AG04449 (cell line): ENCODE measurements around the gene AGGF1.

Source experiments
- CTCF ChIA-PET: fragments of 350-600 bp; formaldehyde crosslinking; extraction: SDS; loops from one replicate; lab custom pipeline; 2021; ENCODE audit warnings: antibody characterized with exemption; lab: Yijun Ruan, JAX
- POLR2A ChIA-PET: fragments of 400-600, 350-600 bp; formaldehyde crosslinking; extraction: SDS; loops from one replicate; lab custom pipeline; 2020; ENCODE audit warnings: antibody characterized with exemption, inconsistent platforms; lab: Yijun Ruan, JAX
- DNase-seq: peaks from one replicate; pipeline ENCODE4 v3.0.0-alpha.2; 2010; ENCODE audit warnings: low read depth, low spot score
- H3K4me3 ChIP-seq: 2 replicates; pipeline ENCODE4 v1.5.1; 2011; ENCODE audit warnings: low read depth, mild to moderate bottlenecking, control low read depth, low read length
- CTCF ChIP-seq: IDR thresholded peaks from one replicate; pipeline ENCODE4 v1.5.1; 2011; ENCODE audit warnings: mild to moderate bottlenecking, moderate library complexity, low read length, control low read depth, inconsistent platforms; ENCODE audit not compliant: insufficient read depth; ENCODE audit errors: missing control alignments

The AGGF1 gene

GRCh38 chr5:77017668-77018067 is 12.5 kb upstream of the AGGF1 start:
- no peak overlapping the region for H3K4me3 ChIP-seq
- TF ChIP-seq CTCF: no peak
- POLR2A ChIA-PET: no interaction called here
- CTCF ChIA-PET: interaction anchor here (1.2 to 3.9 kb wide), 11 partner anchors 10 to 243 kb away, joined by 3 to 153 read pairs (median 7); partner anchors contain the start of gene AGGF1
- DNase-seq: no peak

GRCh38 chr5:77022511-77023417 is 7.4 kb upstream of the AGGF1 start:
- no peak for DNase-seq
- no peak for TF ChIP-seq CTCF
- POLR2A ChIA-PET: no interaction called here
- CTCF ChIA-PET: interaction anchor here (1.5 kb wide), 1 partner anchor 158 kb away, joined by 3 read pairs; no protein-coding TSS in a partner anchor
- no peak overlapping the region for H3K4me3 ChIP-seq

GRCh38 chr5:77024490-77024889 is 5.7 kb upstream of the AGGF1 start:
- POLR2A ChIA-PET: no interaction called here
- H3K4me3 ChIP-seq: no peak overlapping the region
- TF ChIP-seq CTCF: no peak
- CTCF ChIA-PET: interaction anchor here (1.2 to 1.5 kb wide), 3 partner anchors 8 to 156 kb away, joined by 3 to 6 read pairs (median 4); no protein-coding TSS in a partner anchor
- DNase-seq: no peak

GRCh38 chr5:77028631-77029375 is 1.4 kb upstream of the AGGF1 start:
- no peak for DNase-seq
- POLR2A ChIA-PET: no interaction called here
- no peak overlapping the region for H3K4me3 ChIP-seq
- CTCF ChIA-PET: interaction anchor here (1.1 to 3.2 kb wide), 2 partner anchors 12 to 160 kb away, joined by 4 to 14 read pairs; no protein-coding TSS in a partner anchor
- no peak for TF ChIP-seq CTCF

- no peak for DNase-seq
- ChIA-PET CTCF (interaction anchor here (1.4 to 2.4 kb wide), 5 partner anchors 8 to 161 kb away, joined by 5 to 16 read pairs (median 10); no protein-coding TSS in a partner anchor), POLR2A (interaction anchor here (0.6 to 1.0 kb wide), 2 partner anchors 35 to 38 kb away, joined by 3 to 4 read pairs; no protein-coding TSS in a partner anchor)
- H3K4me3 ChIP-seq: peak overlapping the region; percentile 90; the same call in 1 of the 2 replicates
- TF ChIP-seq CTCF: no peak
These were observed 773 bp upstream of the AGGF1 start for GRCh38 chr5:77029376-77029885.
